OCI-LY7 (cell line): ENCODE data around the gene MTUS2. TPM values are rescaled to one million over a fixed set of nuclear protein-coding genes. Genes with fewer than 3 reads are reported as not detected.

Experiments
- BruUV-seq: library from RNA; stranded (reverse); fragments of 400-500 nt; replicated peaks from 2 replicates; lab custom pipeline; 2021; lab: Mats Ljungman, UMichigan
- CTCF ChIA-PET: fragments of 300-600 bp; sonication (Branson Sonifier 250); formaldehyde crosslinking; loops from one replicate; lab custom pipeline; 2022; ENCODE audit warnings: antibody characterized with exemption; ENCODE audit not compliant: unreplicated experiment; lab: Charles Lee
- POLR2A ChIA-PET: fragments of 300-600 bp; sonication (Branson Sonifier 250); formaldehyde crosslinking; loops from one replicate; lab custom pipeline; 2022; ENCODE audit warnings: antibody characterized with exemption; lab: Charles Lee
- DNase-seq: peaks from one replicate; pipeline ENCODE4 v3.0.0-alpha.2; 2015; ENCODE audit warnings: low spot score
- H2AFZ ChIP-seq: fragments of 200-600 bp; sonication (generic), shearing (Covaris generic); 2 replicates; pipeline ENCODE4 v1.6.1; 2014; ENCODE audit warnings: mild to moderate bottlenecking, antibody characterized with exemption, low read length, moderate library complexity
- H3K27ac ChIP-seq: fragments of 200-600 bp; sonication (generic); 2 replicates; pipeline ENCODE4 v1.5.1; 2014; ENCODE audit warnings: mixed run types, low read depth, mild to moderate bottlenecking, moderate library complexity, low read length, inconsistent platforms; ENCODE audit not compliant: poor library complexity, severe bottlenecking
- H3K36me3 ChIP-seq: fragments of 200-600 bp; sonication (generic); 2 replicates; pipeline ENCODE4 v1.6.1; 2014; ENCODE audit warnings: mild to moderate bottlenecking, antibody characterized with exemption, low read length, moderate library complexity, mixed read lengths; ENCODE audit not compliant: insufficient read depth
- H3K4me1 ChIP-seq: fragments of 200-600 bp; sonication (generic); 2 replicates; pipeline ENCODE4 v1.5.1; 2014; ENCODE audit warnings: mild to moderate bottlenecking, low read length; ENCODE audit not compliant: insufficient read depth, poor library complexity, severe bottlenecking
- H3K4me2 ChIP-seq: fragments of 200-600 bp; sonication (generic); 2 replicates; pipeline ENCODE4 v1.6.1; 2014; ENCODE audit warnings: mild to moderate bottlenecking, low read length
- H3K4me3 ChIP-seq: fragments of 200-600 bp; sonication (generic); 2 replicates; pipeline ENCODE4 v1.5.1; 2014; ENCODE audit warnings: mild to moderate bottlenecking, low read depth, low read length; ENCODE audit not compliant: poor library complexity, severe bottlenecking
- H3K79me2 ChIP-seq: fragments of 200-600 bp; sonication (generic); 2 replicates; pipeline ENCODE4 v1.6.1; 2016; ENCODE audit warnings: low read depth, mild to moderate bottlenecking, low read length, moderate library complexity, mixed read lengths; ENCODE audit not compliant: insufficient read depth
- H3K9me2 ChIP-seq: fragments of 200-600 bp; sonication (generic); 2 replicates; pipeline ENCODE4 v1.6.1; 2016; ENCODE audit warnings: mild to moderate bottlenecking, low read length, mixed read lengths; ENCODE audit not compliant: insufficient read depth
- H3K9me3 ChIP-seq: fragments of 200-600 bp; sonication (generic); 2 replicates; pipeline ENCODE4 v1.6.1; 2014; ENCODE audit warnings: mild to moderate bottlenecking, mixed run types, low read length, mixed read lengths
- H4K20me1 ChIP-seq: fragments of 200-600 bp; sonication (generic); 2 replicates; pipeline ENCODE4 v1.6.1; 2014; ENCODE audit warnings: mild to moderate bottlenecking, antibody characterized with exemption, low read length, moderate library complexity, mixed read lengths; ENCODE audit not compliant: insufficient read depth
- EZH2phosphoT487 ChIP-seq: fragments of 200-600 bp; sonication (generic); IDR thresholded peaks from 2 replicates; pipeline ENCODE4 v1.6.1; 2018; ENCODE audit warnings: low read depth, borderline replicate concordance, mild to moderate bottlenecking, mixed run types, antibody characterized with exemption, low read length, moderate library complexity, mixed read lengths
- intact Hi-C: fragments of 100-400 bp; cut with micrococcal nuclease; formaldehyde crosslinking; loops from one replicate; pipeline ENCODE4 v1.10.0; 2022; ENCODE audit not compliant: unreplicated experiment
- total RNA-seq, 2 experiments: library from RNA; depleted of rRNA in 1 of 2; stranded (reverse); fragments of >200 nt in 1 of 2; shearing (Covaris generic) in 1 of 2; gene quantifications; 2 replicates each; pipeline ENCODE4 v1.2.3, GENCODE V29; 2014 to 2022
- TF ChIP-seq, protein P1 (sequence below): fragments of 200-600 bp; sonication (generic); conservative IDR thresholded peaks from 2 replicates; pipeline ENCODE4 v1.5.1; 2014; ENCODE audit warnings: mild to moderate bottlenecking, antibody characterized with exemption, low read length, moderate library complexity, mixed read lengths

Gene MTUS2
- total RNA-seq, 2 experiments from 2014 or later = 0.16 to 9.8 TPM

GRCh38 chr13:29508130-29508875 lies 688.2 kb downstream of the MTUS2 start:
- Histone ChIP-seq H4K20me1 (no peaks in the 10 kb centered on the region), H3K4me3 (no peak overlapping the region), H3K27ac (no peak overlapping the region), H3K9me2 (no peaks in the 10 kb centered on the region), H3K4me2 (no peak overlapping the region), H3K79me2 (no peaks in the 10 kb centered on the region), H3K36me3 (peaks cover 47% of the 10 kb centered on the region; the same call in 1 of the 2 replicates), H2AFZ (no peak overlapping the region), H3K4me1 (no peaks in the 10 kb centered on the region), H3K9me3 (no peaks in the 10 kb centered on the region)
- intact Hi-C loops = loop anchor here (1.0 kb wide), 2 partner anchors 200 to 605 kb away; no protein-coding TSS in a partner anchor
- CTCF ChIA-PET = interaction anchor here (0.6 kb wide), 1 partner anchor 73 kb away, joined by 3 read pairs; no protein-coding TSS in a partner anchor
- no TSS peak for BruUV-seq
- DNase-seq = peak; percentile 74
- TF ChIP-seq EZH2phosphoT487 = no peak
- TF ChIP-seq, protein P1, sequence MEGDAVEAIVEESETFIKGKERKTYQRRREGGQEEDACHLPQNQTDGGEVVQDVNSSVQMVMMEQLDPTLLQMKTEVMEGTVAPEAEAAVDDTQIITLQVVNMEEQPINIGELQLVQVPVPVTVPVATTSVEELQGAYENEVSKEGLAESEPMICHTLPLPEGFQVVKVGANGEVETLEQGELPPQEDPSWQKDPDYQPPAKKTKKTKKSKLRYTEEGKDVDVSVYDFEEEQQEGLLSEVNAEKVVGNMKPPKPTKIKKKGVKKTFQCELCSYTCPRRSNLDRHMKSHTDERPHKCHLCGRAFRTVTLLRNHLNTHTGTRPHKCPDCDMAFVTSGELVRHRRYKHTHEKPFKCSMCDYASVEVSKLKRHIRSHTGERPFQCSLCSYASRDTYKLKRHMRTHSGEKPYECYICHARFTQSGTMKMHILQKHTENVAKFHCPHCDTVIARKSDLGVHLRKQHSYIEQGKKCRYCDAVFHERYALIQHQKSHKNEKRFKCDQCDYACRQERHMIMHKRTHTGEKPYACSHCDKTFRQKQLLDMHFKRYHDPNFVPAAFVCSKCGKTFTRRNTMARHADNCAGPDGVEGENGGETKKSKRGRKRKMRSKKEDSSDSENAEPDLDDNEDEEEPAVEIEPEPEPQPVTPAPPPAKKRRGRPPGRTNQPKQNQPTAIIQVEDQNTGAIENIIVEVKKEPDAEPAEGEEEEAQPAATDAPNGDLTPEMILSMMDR = peak; percentile 97
- POLR2A ChIA-PET = no interaction called here

GRCh38 chr13:29508876-29509252 lies 688.7 kb downstream of the MTUS2 start:
- H4K20me1 ChIP-seq = no peaks in the 10 kb centered on the region
- POLR2A ChIA-PET = no interaction called here
- H2AFZ ChIP-seq = no peak overlapping the region
- TF ChIP-seq, protein P1 = no peak
- no peak for TF ChIP-seq EZH2phosphoT487
- no TSS peak for BruUV-seq
- no peak for DNase-seq
- no peaks in the 10 kb centered on the region for H3K79me2 ChIP-seq
- no peak overlapping the region for H3K4me3 ChIP-seq
- peaks cover 53% of the 10 kb centered on the region for H3K36me3 ChIP-seq
- H3K27ac ChIP-seq = no peak overlapping the region
- no peaks in the 10 kb centered on the region for H3K9me2 ChIP-seq
- CTCF ChIA-PET = no interaction called here
- intact Hi-C loops = loop anchor here (1.0 kb wide), 2 partner anchors 199 to 604 kb away; no protein-coding TSS in a partner anchor
- no peaks in the 10 kb centered on the region for H3K9me3 ChIP-seq
- no peaks in the 10 kb centered on the region for H3K4me1 ChIP-seq
- H3K4me2 ChIP-seq = no peak overlapping the region
